AG10803 (cell line): ENCODE data around the gene SCNN1G.
"Not testable (repeated sequence)": the region's sequence is repeated elsewhere in the genome, so short reads cannot be mapped to it uniquely, and the experiment has no call there.

Source experiments
- DNase-seq: peaks from one replicate; pipeline ENCODE4 v3.0.0; 2010; ENCODE audit warnings: low read depth
- H3K4me3 ChIP-seq: 2 replicates; pipeline ENCODE4 v1.5.1; 2011; ENCODE audit warnings: mild to moderate bottlenecking, low read length, control low read depth
- TF ChIP-seq, protein P1 (sequence below): conservative IDR thresholded peaks from 2 replicates; pipeline ENCODE4 v1.5.1; 2011; ENCODE audit warnings: mild to moderate bottlenecking, low read length, control low read depth, inconsistent platforms

Gene SCNN1G

DNA sequence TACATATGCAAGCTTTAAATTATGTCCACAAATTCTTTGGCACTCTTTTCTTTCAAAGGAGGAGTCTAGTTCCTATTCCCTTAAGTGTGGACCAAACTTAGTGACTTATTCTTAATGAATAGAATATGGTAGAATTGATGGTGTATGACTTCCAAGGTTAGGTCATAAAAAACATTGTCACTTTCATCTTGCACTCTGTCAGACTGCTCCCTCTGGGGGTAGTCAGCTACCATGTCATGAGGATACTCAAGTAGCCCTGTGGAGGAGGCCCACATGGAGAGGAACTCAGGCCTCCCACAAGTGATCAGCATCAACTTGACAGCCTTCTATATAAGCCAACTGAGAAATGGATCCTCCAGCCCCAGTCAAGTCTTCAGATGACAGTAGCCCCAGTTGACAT, 61.6 kb downstream of the SCNN1G start:
- no peak for DNase-seq
- TF ChIP-seq, protein P1, sequence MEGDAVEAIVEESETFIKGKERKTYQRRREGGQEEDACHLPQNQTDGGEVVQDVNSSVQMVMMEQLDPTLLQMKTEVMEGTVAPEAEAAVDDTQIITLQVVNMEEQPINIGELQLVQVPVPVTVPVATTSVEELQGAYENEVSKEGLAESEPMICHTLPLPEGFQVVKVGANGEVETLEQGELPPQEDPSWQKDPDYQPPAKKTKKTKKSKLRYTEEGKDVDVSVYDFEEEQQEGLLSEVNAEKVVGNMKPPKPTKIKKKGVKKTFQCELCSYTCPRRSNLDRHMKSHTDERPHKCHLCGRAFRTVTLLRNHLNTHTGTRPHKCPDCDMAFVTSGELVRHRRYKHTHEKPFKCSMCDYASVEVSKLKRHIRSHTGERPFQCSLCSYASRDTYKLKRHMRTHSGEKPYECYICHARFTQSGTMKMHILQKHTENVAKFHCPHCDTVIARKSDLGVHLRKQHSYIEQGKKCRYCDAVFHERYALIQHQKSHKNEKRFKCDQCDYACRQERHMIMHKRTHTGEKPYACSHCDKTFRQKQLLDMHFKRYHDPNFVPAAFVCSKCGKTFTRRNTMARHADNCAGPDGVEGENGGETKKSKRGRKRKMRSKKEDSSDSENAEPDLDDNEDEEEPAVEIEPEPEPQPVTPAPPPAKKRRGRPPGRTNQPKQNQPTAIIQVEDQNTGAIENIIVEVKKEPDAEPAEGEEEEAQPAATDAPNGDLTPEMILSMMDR = no peak
- no peak overlapping the region for H3K4me3 ChIP-seq

DNA sequence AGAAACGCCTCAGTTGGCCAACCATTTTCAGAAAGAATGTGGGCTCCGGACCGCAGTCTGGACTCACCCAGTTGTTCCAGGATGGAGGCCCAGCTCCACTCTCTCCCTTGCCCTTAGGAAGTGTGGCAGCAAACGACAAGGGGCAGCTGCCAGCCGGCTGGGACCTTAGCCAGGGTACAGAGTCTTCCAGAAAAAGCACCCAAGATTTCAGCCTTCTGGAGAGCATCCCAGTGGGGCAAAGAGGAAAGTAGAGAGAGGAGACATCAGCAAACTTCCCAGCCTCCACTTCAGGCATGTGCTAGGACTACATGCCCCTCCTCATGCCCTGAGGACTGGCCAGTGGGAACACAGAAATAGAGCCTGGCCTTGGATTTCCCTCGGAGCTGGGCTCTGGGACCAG, 62.7 kb downstream of the SCNN1G start:
- H3K4me3 ChIP-seq = no peak overlapping the region
- no peak for DNase-seq
- TF ChIP-seq, protein P1 = no peak

DNA sequence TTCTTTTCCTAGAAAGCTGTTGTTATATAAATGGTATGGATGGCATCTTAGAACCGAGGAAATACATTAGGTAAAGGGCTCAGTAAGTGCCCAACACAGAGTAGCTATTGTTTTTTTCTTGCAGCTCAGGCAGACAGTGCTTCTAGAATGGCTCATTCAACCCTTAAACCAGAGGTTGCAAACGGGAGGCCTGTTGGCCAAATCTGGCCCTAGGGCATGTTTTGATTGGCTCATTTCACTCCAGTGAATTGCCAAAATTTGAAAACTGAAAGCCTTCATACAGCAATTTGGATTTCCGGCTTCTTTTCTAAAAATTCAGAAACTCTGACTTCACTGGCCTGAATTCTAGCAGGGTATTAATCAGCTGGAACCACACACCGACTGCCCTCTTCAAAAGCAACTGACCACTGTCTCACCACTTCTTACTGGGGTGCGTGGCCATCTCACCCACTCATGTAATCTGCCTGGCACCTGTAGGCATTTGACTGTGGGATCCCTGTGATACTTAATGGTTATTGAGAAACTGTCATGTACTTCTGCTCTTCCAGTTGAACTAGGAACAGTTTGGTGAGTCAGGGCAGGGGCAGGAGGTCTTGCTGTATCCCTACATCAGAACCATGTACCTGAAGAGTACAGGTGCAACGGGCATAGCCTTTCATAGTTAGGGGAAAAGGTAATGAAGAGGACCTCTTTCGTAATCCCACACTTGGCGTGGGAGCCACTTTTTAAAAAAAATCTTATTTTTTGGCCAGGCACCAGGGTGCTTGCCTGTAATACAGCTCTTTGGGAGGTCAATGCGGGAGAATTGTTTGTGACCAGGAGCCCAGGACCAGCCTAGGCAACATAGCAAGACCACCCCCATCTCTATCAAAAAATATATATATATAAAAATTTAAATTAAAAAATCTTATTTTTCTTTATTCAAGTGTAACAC, 66.0 kb downstream of the SCNN1G start:
- no peak overlapping the region for H3K4me3 ChIP-seq
- DNase-seq = peak; percentile 9
- TF ChIP-seq, protein P1 = no peak

DNA sequence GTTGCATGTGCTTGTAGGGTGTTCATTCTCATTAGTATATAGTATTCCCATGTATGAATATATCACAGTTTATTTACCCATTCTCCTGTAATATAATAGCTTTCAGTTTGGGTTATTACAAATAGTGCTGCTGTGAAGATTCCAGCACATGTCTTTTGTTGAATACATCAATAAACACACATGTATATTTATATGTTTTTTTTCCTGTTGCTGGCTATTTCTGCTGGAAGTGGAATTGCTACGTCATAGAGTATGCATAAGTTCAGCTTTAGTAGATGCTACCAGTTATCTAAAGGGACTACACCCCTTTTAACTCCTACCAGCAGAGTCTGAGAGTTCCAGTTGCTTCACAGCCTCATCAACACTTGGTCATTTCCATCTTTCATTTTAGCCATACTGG, 67.3 kb downstream of the SCNN1G start:
- TF ChIP-seq, protein P1 = no peak

DNA sequence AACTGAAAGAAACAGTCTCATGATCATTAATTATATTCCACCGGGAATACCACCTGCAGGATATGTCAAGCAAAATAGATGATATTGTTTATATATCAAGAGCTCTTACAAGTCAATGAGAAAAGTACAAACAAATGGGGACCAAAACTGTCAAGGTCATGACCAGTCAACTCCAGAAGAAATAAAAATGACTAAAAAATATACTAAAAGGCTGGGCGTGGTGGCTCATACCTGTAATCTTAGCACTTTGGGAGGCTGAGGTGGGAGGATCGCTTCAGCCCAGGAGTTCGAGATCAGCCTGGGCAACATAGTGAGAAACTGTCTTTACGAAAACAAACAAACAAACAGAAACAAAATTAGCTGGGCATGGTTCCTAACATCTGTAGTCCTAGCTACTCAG, 69.8 kb downstream of the SCNN1G start:
- TF ChIP-seq, protein P1 = no peak
- no peak for DNase-seq
- no peak overlapping the region for H3K4me3 ChIP-seq

More for the DNA sequence above, 67.3 kb downstream of the SCNN1G start:
- no peak overlapping the region for H3K4me3 ChIP-seq
- DNase-seq = no peak

DNA sequence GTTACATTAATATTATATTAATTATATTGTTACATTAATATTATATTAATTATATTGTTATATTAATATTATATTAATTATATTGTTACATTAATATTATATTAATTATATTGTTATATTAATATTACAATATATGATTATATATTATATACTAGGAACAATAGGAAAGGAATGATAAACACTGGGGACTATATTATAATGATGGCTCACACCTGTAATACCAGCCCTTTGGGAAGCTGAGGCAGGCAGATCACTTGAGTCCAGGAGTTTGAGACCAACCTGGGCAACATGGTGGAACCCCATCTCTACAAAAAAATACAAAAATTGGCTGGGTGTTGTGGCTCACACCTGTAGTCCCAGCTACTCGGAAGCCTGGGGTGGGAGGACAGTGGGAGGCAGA, 71.1 kb downstream of the SCNN1G start:
- H3K4me3 ChIP-seq, DNase-seq: not testable (repeated sequence)

DNA sequence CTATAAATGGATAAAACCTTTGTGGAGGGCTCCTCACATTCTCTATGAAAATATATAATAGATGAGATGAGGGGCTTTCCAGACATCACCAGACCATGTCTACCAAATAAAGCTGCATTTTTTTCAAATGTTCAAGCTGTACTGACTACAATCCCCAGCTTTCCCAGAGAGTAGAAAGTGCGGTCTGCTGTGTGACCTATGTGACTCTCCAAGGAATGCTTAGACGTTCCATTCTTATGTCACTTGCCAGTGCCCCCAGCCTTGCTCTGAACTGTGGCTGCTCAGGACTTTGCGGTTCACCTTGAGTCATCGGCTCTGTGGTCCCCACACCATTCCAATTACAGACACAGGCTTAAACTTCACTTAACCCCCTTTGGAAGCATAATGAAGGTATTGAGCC, 71.8 kb downstream of the SCNN1G start:
- DNase-seq = peak; percentile 80
- H3K4me3 ChIP-seq = no peak overlapping the region
- TF ChIP-seq, protein P1 = no peak
